CD4-positive, alpha-beta T cell treated with Interleukin-12 subunit alpha and Interleukin-12 subunit beta, for 1 hour (primary cell): Measurements from ENCODE around the gene FBXO24.
"Not testable (repeated sequence)": the region's sequence is repeated elsewhere in the genome, so short reads cannot be mapped to it uniquely, and the experiment has no call there.

Experiments used
- DNase-seq: peaks from one replicate; pipeline ENCODE4 v3.0.0-alpha.2; 2020

Gene FBXO24, protein sequence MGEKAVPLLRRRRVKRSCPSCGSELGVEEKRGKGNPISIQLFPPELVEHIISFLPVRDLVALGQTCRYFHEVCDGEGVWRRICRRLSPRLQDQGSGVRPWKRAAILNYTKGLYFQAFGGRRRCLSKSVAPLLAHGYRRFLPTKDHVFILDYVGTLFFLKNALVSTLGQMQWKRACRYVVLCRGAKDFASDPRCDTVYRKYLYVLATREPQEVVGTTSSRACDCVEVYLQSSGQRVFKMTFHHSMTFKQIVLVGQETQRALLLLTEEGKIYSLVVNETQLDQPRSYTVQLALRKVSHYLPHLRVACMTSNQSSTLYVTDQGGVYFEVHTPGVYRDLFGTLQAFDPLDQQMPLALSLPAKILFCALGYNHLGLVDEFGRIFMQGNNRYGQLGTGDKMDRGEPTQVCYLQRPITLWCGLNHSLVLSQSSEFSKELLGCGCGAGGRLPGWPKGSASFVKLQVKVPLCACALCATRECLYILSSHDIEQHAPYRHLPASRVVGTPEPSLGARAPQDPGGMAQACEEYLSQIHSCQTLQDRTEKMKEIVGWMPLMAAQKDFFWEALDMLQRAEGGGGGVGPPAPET

DNA sequence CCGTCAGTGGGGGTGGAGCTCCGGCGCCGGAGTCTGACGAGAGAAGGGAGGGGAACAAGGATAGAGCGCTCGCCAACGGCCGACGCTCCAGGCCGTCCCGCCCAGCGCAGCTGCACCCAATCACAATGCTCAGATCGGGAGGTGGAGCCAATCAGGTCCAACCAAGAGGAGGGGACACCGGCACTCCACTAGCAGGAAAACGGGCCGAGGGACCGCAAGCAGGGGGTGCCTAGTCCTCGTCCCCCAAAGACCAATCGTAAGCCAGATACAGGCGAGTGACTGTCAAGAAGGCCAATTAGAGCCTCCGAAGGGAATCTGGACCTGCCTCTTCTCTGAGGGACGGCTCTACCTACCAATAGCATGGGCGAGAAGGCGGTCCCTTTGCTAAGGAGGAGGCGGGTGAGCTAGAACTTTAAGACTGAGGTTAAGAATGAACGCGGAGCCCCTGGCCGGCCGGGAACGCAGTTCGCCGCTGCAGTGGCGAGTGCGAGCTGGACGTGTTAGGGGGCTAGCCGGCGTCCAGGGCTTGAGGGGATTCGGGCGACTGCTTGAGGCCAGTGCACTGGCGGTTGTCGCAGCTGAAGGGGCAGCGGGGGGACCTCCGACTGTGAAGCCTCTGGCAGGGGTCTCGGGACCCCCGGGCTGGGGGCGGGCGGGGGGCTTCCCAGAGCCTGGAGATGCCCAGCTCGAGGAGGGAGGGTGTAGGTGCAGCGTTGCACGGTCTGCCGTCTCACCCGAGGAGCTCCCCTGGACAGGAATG is at the start of gene FBXO24:
Gene FBXO24, plus strand, starts transcription at position 63 of the 760 bp plus-strand sequence. Its CDS starts 298 bp downstream, at position 361.
- DNase-seq = peak; percentile 100

DNA sequence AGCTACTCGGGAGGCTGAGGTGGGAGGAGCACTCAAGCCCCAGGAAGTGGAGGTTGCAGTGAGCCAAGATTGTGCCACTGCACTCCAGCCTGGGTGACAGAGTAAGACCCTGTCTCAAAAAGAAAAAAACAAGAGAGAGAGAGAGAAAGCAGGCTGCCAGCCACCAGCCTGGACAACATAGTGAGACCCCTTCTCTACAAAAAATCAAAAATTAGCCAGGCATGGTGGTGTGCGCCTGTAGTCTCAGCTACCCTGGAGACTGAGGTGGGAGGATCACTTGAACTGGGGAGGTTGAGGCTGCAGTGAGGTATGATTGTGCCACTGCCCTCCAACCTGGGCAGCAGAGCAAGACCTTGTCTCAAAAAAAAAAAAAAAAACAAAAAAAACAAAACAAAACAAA is 49.4 kb upstream of the FBXO24 start:
- DNase-seq = not testable (repeated sequence)

DNA sequence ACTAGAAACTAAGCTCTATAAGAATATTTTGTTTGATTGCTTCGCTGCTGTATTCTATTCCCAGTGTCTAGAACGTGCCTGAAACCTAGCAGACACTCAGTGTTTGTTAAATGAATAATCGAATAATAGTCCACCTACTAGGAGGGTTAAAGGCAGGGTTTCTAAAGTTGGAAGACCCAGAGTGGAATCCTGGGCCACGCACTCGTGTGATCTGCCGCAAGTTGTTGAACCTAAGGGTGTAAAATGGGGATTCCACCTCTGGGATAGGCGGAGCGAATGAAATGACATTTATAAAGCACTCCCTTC is 47.8 kb upstream of the FBXO24 start:
- no peak for DNase-seq

DNA sequence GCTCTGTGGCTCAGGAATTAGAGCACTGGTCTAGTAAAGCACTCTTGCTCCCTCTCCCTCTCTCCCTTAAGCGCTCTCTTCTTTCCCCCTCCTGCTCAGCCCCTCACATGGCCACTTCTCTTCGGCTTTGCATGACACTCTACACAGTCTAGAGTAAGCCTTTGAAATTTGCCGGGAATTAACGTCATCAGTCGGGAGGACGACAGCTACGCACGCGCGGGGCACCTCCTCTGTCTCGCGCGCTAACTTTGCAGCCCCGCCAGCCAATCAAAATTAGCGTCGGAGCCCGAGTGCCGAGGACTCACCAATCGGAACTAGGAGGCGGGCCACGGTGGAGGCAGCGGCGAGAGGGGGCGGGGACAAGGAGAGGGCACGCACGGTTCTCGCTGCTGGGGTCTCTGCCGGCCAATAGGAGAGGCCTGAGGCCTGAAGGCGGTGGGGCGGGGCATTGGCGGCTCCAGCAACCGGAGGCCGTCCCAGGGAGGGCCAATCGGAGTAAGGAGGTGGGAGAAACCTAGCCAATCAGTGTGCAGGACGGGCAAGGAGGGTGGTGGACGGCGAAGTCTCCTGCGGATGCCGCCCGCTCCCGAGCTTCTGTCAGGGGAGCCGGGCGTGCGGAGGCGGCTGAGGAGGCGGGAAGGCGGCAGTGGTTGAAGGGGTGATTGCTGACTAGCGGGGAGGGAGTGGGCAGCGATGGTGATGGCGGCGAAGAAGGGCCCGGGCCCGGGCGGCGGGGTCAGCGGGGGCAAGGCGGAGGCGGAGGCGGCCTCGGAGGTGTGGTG is 47.3 kb upstream of the FBXO24 start, which contains the start of gene AGFG2:
Gene AGFG2, plus strand, starts transcription at position 550 of the 782 bp plus-strand sequence. Its CDS starts 144 bp downstream, at position 694.
- DNase-seq = peak; percentile 100

DNA sequence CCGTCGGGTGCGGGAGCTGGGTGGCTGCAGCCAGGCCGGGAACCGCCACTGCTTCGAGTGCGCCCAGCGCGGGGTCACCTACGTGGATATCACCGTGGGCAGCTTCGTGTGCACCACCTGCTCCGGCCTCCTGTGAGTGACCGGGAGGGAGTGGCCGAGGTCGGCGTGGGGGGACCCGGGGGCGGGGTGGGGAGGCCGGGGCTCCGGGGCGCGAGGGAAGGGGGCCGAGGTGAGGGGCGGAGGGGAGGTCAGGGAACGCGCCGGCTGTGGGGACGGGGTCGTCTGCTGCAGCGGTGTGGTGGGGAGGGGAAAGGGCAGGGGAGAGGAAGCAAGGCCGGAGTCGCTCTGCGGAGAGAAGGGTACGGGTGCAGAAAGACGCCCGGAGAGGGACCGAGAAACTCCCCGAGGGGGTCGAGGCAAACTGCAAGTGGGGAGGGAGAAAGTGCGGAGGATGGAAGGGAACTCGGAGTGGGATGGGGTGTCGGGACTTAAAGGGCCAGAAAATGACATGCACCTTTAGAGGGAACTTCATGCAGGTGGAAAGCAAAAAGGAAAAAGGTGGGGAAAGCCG is 46.6 kb upstream of the FBXO24 start:
- DNase-seq = no peak

DNA sequence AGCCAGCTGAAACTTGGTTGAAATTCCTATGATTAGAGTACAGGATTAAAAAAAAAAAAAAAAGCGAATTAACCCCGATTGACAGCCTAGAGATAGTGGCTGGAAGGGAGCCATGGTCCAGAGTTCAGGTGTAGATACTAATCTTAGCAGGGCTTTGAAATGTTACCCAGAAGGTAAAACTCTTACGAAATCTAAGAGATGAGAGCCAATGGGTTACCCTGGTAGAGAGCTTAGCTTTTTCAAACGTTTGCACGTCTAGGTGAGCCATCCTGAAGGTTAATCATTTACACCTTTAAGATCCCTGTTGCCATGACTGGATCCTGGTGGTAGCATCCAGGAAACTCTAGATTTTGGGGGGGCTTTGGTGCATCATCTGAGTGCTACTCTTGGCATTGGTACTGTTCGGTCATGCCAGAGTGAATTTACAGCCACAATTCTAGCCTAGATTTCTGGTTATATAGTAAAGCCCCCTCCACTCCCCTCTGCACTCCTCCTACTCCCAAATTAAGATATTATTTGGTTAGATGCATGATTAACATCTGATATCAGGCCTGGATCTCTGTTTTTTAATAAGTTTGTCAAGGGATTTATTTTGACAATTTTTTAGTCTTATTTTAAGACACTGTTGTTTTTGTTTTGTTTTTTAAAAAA is 45.9 kb upstream of the FBXO24 start:
- no peak for DNase-seq

DNA sequence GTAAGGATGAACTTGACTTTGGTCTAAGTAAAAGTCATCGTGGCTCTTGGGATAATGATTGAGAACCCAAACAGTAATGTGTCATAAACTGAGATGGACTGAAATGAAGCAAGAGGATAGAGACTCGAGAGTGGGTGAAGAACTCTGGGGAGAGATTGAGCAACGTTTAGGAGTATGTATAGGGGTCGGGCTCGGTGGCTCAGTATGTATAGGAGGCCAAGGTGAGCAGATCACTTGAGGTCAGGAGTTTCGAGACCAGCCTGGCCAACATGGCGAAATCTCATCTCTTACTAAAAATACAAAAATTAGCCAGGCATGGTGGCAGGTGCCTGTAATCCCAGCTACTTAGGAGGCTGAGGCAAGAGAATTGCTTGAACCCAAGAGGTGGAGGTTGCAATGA is 44.8 kb upstream of the FBXO24 start:
- not testable (repeated sequence) for DNase-seq

DNA sequence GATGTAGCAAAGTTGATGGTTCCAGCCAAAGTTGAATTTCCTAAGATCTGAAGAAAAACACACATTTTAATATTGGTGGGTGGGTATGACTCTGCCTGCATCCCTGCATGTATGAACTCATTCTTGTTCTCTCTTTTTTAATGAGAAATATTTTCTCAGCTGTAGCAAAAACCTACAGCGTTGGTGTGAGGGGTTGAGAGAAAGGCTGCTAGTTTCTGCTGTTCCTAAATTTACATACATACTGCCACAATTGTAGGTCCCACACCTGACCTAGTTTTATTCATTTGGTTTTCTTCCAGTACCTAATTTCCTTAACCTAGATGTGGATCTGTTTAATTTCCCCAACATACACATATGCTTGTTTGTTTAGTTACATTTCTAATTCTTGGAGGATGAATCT is 42.5 kb upstream of the FBXO24 start:
- no peak for DNase-seq

DNA sequence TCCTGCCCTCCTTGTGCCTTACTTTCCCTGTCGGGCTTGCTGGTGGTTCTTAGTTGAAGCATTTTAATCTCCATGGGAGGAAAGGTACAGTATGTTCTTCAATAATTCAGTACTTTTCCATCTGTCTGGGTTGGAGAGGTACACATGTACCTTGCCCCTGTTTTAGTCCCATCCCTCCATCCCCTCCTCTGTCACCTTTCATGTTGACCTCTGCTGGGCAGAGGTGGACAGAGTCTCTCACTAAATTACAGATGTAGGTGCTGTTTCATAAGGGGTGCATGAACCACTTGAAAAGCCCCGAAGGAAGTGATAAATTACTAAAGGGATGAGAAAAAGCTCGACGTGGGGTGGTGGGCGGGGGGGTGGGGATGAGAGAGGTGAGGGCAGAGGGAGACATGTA is 41.7 kb upstream of the FBXO24 start:
- no peak for DNase-seq

DNA sequence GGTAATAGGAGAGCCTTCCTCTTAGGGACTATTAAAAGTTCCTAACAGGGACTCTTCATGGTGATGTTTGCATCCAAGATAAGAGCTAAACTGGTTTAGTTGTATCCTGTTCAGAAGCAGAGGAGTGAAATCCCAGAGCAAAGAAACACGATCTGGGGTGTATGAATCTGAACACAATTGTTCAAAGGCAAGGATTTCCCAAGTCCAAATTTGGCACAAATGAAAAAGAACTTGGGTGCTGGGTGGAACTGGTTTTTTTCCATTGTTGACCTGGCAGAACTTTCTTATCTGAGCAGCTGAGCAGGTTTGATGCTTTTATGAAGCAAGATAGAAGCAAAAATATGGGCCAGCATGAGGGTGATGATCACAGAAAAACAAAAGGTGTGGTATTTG is 41.2 kb upstream of the FBXO24 start:
- DNase-seq = no peak

DNA sequence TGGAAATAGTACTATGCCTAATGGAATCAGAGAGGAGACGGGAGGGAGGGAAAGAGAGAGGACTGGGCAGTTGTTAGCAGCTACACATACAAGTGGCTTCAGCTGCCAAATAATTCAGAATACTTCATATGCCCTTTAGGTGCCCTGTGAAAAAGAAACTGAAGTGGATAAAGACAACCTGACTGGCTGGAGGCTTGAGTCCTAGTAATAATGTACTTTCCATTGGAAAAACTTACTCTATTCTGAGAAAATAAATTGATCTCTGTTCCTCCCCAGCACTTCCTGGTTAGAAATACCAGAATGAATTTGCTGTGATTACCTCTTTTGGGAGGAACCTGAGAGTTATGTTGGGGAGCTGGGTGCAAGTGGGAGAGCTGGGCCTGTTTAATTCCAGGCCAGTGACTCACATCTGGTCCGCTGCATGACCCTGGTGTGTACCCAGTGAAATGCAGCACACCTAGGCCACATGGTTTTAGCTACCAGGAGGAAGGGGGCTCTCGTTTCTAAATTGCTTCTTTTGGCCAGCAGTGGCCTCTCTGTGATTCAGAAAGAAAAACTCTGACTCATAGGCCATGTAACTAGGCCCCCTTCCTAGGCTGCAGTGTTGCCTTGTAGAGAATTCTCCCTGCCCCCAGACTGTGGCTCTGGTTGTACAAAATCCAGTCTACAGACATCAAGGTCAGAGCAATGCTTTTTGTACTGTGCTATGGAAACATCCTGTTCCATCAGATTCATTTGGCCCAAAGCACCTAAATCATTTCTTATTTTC is 40.6 kb upstream of the FBXO24 start:
- DNase-seq = no peak

DNA sequence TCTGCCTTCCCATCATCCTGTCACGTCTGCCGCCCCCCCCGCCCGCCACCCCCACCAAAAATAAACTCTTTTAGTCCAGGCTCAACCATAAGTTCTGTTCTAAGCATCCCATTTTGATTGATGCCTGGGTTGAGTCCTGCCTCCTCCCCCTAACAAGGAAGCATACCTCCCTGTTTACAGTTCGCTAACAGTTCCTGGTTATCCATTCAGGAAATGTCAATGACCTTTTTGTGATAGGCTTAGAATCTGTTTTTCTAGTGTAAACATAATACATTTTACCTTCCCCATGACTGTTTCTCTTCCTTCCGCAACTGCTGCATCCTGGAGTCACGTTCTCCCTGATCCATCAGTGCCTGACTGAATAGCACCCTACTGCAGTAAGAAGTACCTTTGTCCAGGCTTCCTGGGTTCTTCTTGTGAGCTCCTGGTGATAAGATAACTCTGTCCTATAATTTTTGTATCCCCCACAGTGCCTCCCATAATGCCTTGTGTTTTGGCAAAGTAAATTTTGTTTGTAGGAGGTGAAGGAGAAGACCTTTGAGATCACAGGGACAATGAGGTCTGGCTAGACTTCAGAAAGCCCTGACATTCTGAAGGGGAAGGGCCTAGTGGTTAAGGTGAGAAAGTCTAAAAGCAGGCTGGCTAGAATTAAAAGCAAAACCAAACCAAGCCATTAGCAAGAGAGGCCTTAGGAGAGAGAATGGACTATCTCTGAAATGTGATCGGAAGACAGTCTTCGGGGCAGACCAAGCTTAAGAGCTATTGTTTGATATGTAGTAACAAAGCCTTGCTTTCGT is 39.8 kb upstream of the FBXO24 start:
- DNase-seq = peak; percentile 68

DNA sequence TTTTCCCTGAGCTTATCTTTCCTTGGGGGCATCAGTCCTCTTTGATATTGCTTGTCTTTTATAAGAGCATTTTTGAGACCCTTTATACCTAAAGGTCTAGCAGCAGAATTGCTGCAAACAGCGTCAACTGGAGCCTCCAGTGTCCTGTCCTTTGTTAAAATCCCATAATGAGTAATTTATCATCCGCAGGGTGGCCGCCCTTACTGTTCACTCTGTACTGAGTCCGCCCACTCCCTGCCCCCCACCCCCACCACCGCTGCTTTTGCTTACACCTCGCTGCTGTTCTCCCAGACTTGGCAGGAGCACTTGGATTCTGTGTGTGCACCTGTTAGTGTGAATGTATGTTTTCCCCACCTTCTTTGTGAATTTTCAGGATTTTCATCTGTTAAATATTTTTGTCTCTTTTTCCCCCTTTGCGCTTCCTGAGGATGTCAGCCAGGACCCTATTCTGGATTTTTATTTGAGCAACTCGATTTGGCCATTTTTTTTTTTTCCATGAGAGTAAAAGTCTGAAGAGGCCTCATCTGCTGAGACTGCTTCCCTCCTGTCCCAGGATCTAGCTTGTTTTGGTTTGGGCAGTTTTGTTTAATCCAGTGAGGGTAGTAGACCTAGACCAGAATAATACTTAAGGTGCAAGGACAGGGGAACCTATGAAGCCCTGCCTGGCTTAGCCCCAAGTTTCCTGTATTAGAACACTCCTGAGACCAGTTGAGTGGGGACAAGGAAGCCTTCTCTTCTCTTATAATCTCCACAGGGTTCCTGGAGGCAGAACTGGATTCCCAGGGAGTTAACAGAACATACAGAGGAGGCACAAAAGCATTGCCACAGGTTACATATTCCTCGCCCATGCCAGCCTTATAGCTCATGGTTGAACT is 39.0 kb upstream of the FBXO24 start:
- DNase-seq = no peak

DNA sequence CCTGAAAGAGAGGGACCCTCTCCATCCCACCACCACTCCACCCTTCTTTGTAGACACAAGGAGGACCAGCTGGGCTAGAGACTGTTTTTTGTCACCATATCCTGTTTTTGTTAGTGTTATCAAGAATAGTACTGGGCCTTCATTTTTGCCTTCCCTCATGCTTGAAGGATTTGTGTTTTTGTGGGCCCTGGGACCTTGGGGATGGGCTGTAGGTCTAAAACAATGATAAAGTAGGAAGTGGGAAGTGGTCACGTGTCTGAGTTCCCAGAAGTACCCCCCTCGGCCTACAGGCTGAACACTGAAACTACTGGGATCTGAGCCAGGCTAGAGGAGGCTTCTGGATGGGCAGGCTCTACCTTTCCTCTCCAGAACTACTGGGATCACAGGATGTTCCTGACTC is 38.3 kb upstream of the FBXO24 start:
- DNase-seq = no peak

DNA sequence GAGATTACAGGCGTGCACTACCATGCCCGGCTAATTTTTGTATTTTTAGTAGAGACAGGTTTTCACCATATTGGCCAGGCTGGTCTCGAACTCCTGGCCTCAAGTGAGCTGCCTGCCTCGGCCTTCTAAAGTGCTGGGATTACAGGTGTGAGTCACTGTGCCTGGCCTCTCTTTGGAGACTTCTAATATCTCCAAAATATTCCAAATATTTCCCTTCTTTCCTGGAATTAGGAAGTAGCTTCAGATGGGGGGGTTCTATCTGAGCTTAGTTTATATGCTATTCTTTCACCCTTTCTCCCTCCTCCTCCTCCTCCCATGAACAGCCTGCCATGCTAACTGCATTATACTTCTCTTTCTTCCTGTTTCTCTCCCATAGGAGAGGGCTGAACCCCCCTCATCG is 37.7 kb upstream of the FBXO24 start:
- DNase-seq = not testable (repeated sequence)

DNA sequence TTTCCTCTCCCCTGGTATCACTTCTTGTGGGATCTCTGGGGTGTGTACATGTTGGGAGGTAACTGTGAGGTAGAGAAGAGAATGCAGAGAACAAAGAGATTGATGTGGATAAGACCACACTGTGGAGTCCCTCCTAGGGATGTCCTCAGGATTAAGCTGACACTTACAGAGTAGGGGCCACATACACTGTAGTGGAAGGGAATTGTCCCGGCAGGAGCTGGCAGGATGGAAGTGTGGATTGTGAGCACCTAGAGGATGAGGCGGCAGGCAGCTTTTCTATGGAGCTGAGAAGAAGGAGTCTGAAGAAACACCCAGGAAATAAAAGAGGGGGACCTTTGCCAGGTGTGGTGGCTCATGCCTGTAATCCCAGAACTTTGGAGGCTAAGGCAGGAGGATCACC is 33.6 kb upstream of the FBXO24 start:
- no peak for DNase-seq

DNA sequence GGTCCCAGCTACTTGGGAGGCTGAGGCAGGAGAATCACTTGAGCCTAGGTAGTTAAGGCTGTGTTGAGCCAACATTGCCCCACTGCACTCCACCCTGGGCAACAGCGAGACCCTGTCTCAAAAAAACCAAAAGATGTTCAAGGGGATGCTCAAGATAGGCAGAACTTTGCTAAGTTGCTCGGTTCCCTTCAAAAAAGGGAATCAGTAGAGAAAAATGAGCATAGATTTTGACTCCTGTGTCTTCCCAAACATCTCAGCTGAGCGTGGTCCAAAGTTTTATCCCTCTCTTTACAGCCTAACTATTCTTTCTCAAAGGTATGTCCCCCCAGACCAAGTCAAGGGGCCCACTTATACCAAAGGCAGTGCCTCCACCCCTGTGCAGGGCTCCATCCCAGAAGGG is 33.1 kb upstream of the FBXO24 start:
- no peak for DNase-seq

DNA sequence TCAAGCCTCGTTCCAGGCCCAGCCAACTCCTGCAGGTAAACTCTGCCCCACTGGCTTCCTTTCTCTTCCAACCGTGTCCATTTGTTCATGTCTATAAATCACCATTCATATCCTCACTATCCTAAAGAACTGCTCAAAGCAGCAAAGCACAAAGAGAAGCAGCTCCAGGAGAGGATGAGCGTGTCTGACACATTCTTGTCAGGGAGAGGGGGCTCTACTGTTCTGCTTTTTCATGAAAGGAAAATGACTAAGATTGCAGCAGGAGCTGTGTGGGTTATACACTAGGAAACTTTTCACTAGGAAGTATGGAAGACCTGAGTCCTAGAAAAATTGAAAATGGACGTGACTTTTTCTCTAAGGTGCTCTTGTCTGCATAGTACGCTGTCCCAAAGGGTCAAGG is 30.4 kb upstream of the FBXO24 start:
- no peak for DNase-seq

DNA sequence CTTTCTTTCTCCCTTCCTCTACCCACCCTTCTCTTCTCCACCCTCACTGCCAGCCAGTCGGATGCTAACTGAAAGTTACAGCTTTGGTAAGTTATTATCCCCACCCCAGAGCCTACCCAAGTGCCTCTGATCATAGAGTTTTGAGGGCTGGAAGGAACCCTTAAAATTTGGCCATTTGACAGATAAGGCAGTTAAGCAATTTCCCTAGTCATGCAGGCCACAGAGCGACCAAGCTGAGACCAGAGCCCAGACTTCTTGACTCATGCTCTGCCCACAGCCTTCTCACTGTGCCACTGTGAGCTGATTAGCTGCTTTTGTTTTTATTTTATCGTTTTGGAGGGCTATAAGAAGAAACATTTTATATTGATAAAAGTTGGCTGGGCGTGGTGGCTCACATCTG is 29.6 kb upstream of the FBXO24 start:
- no peak for DNase-seq

DNA sequence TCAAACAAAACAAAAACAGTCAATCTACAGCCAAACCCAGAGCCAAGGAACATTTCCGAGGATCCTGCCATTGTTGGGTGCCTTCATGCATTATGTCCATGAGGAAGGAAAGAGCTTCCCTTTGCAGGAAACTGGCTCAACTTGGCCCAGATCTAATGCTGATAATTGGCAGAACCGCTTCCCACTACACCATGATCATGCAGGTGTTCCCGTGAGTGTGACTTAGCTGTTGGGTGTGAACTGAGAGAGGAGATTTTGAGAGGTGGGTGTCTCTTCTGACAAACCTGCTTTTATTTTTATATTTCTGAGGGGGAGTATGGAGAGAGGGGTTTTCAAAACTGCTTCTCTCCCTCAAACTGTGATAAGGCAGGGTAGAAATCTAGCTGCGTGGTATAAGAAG is 27.0 kb upstream of the FBXO24 start:
- no peak for DNase-seq
